IMR-90 (cell line): Measurements from ENCODE around the gene PITRM1. TPM values are rescaled to one million over a fixed set of nuclear protein-coding genes. Genes with fewer than 3 reads are reported as not detected.

Experiments
- ATAC-seq: fragments of 200-7000 bp; cut with Tn5 transposase; 2 replicates; pipeline ENCODE4 v1.9.1; 2020; ENCODE audit warnings: low read depth, mild to moderate bottlenecking, moderate library complexity
- BruUV-seq: library from RNA; stranded (reverse); fragments of 400-500 nt; replicated peaks from 2 replicates; lab custom pipeline; 2021; lab: Mats Ljungman, UMichigan
- CTCF ChIA-PET: fragments of 300-600 bp; formaldehyde crosslinking; extraction: SDS; loops from one replicate; lab custom pipeline; 2021; ENCODE audit warnings: antibody characterized with exemption; lab: Yijun Ruan, JAX
- POLR2A ChIA-PET: fragments of 300-600 bp; sonication (Branson Sonifier 250); formaldehyde crosslinking; loops from one replicate; lab custom pipeline; 2022; ENCODE audit warnings: antibody characterized with exemption; ENCODE audit not compliant: unreplicated experiment; lab: Charles Lee
- DNase-seq: peaks from one replicate; pipeline ENCODE4 v3.0.0; 2013
- H2AFZ ChIP-seq: replicated peaks from 2 replicates; pipeline ENCODE3; 2013; ENCODE audit warnings: low read length, mild to moderate bottlenecking; ENCODE audit not compliant: poor library complexity
- H2AK5ac ChIP-seq: 2 replicates; pipeline ENCODE4 v1.6.1; 2013; ENCODE audit warnings: low read depth, low read length, inconsistent platforms
- H2AK9ac ChIP-seq: replicated peaks from 2 replicates; pipeline ENCODE3; 2013; ENCODE audit warnings: mild to moderate bottlenecking, low read depth, low read length, moderate library complexity; ENCODE audit not compliant: poor library complexity
- H2BK120ac ChIP-seq: 2 replicates; pipeline ENCODE4 v1.6.1; 2013; ENCODE audit warnings: low read depth, low read length, inconsistent platforms
- H2BK15ac ChIP-seq: 3 replicates; pipeline ENCODE4 v1.6.1; 2013; ENCODE audit warnings: low read depth, low read length, inconsistent platforms
- H2BK20ac ChIP-seq: 2 replicates; pipeline ENCODE4 v1.6.1; 2013; ENCODE audit warnings: low read depth, mild to moderate bottlenecking, inconsistent platforms, low read length, moderate library complexity
- H2BK5ac ChIP-seq: 2 replicates; pipeline ENCODE4 v1.6.1; 2013; ENCODE audit warnings: mild to moderate bottlenecking, low read depth, low read length, inconsistent platforms; ENCODE audit not compliant: poor library complexity, severe bottlenecking
- H3K14ac ChIP-seq: replicated peaks from 2 replicates; pipeline ENCODE4 v1.6.1; 2013; ENCODE audit warnings: low read depth, low read length, inconsistent platforms
- H3K18ac ChIP-seq: 2 replicates; pipeline ENCODE4 v1.6.1; 2013; ENCODE audit warnings: low read depth, low read length, control low read depth
- H3K23ac ChIP-seq: 2 replicates; pipeline ENCODE4 v1.6.1; 2013; ENCODE audit warnings: low read depth, low read length, inconsistent platforms
- H3K27ac ChIP-seq: 2 replicates; pipeline ENCODE4 v1.5.1; 2013; ENCODE audit warnings: mild to moderate bottlenecking, control low read depth, low read length; ENCODE audit not compliant: insufficient read depth
- H3K27me3 ChIP-seq: 2 replicates; pipeline ENCODE4 v1.6.1; 2013; ENCODE audit warnings: low read length; ENCODE audit not compliant: control insufficient read depth, insufficient read depth
- H3K36me3 ChIP-seq: 2 replicates; pipeline ENCODE4 v1.6.1; 2013; ENCODE audit warnings: low read length, mixed read lengths; ENCODE audit not compliant: control insufficient read depth, insufficient read depth
- H3K4ac ChIP-seq: 2 replicates; pipeline ENCODE4 v1.6.1; 2013; ENCODE audit warnings: low read depth, low read length, inconsistent platforms
- H3K4me1 ChIP-seq: 2 replicates; pipeline ENCODE4 v1.6.1; 2013; ENCODE audit warnings: low read length, mixed read lengths; ENCODE audit not compliant: control insufficient read depth, insufficient read depth
- H3K4me2 ChIP-seq: 2 replicates; pipeline ENCODE4 v1.6.1; 2013; ENCODE audit warnings: low read depth, mild to moderate bottlenecking, control low read depth, low read length, moderate library complexity
- H3K4me3 ChIP-seq: 2 replicates; pipeline ENCODE4 v1.5.1; 2013; ENCODE audit warnings: low read depth, mild to moderate bottlenecking, control low read depth, low read length, moderate library complexity; ENCODE audit not compliant: insufficient read depth
- H3K56ac ChIP-seq: 2 replicates; pipeline ENCODE4 v1.6.1; 2013; ENCODE audit warnings: low read length, inconsistent platforms; ENCODE audit not compliant: insufficient read depth; ENCODE audit errors: extremely low read depth
- H3K79me1 ChIP-seq, 2 experiments: 2 replicates each; pipeline ENCODE4 v1.6.1; 2013; ENCODE audit warnings: low read length in 2 of 2, inconsistent platforms in 1 of 2, low read depth in 1 of 2
- H3K9ac ChIP-seq: 2 replicates; pipeline ENCODE4 v1.6.1; 2013; ENCODE audit warnings: low read depth, low read length, control low read depth
- H3K9me1 ChIP-seq: 2 replicates; pipeline ENCODE4 v1.6.1; 2013; ENCODE audit warnings: low read length, inconsistent platforms; ENCODE audit not compliant: insufficient read depth
- H3K9me3 ChIP-seq: 2 replicates; pipeline ENCODE4 v1.6.1; 2013; ENCODE audit warnings: low read length; ENCODE audit not compliant: control insufficient read depth, insufficient read depth
- H4K20me1 ChIP-seq: 2 replicates; pipeline ENCODE4 v1.6.1; 2013; ENCODE audit warnings: low read length, inconsistent platforms; ENCODE audit not compliant: insufficient read depth
- H4K5ac ChIP-seq: 2 replicates; pipeline ENCODE4 v1.6.1; 2013; ENCODE audit warnings: mild to moderate bottlenecking, low read depth, low read length, control low read depth
- H4K8ac ChIP-seq, 2 experiments: 2 replicates each; pipeline ENCODE4 v1.6.1; 2013; ENCODE audit warnings: low read depth in 2 of 2, low read length in 2 of 2, control low read depth in 1 of 2, inconsistent platforms in 1 of 2
- H4K91ac ChIP-seq: 2 replicates; pipeline ENCODE4 v1.6.1; 2013; ENCODE audit warnings: low read depth, low read length, inconsistent platforms; ENCODE audit not compliant: insufficient read depth
- BHLHE40 ChIP-seq: fragments of 150-350 bp; IDR thresholded peaks from 2 replicates; pipeline ENCODE4 v1.6.1; 2016; ENCODE audit warnings: mild to moderate bottlenecking, low read depth, low read length
- CEBPB ChIP-seq: IDR thresholded peaks from 2 replicates; pipeline ENCODE4 v1.6.1; 2012; ENCODE audit warnings: low read depth, low read length, improper control_type of control experiment
- CHD1 ChIP-seq: IDR thresholded peaks from 2 replicates; pipeline ENCODE4 v1.6.1; 2012; ENCODE audit warnings: low read depth, low read length, improper control_type of control experiment
- CTCF ChIP-seq: conservative IDR thresholded peaks from 2 replicates; pipeline ENCODE4 v1.5.1; 2012; ENCODE audit warnings: mild to moderate bottlenecking, low read depth, low read length, improper control_type of control experiment
- ELK1 ChIP-seq: fragments of 150-350 bp; IDR thresholded peaks from 2 replicates; pipeline ENCODE4 v1.6.1; 2016; ENCODE audit warnings: low read depth, mild to moderate bottlenecking, low read length, moderate library complexity, borderline replicate concordance
- FOS ChIP-seq: fragments of 150-350 bp; IDR thresholded peaks from 2 replicates; pipeline ENCODE4 v1.6.1; 2016; ENCODE audit warnings: low read depth, low read length
- MAFK ChIP-seq: IDR thresholded peaks from 2 replicates; pipeline ENCODE4 v1.6.1; 2012; ENCODE audit warnings: low read depth, low read length, improper control_type of control experiment
- MAZ ChIP-seq: IDR thresholded peaks from 2 replicates; pipeline ENCODE4 v1.6.1; 2012; ENCODE audit warnings: low read depth, mild to moderate bottlenecking, low read length, improper control_type of control experiment, moderate library complexity, borderline replicate concordance
- MXI1 ChIP-seq: IDR thresholded peaks from 2 replicates; pipeline ENCODE4 v1.6.1; 2012; ENCODE audit warnings: low read depth, mild to moderate bottlenecking, low read length, moderate library complexity, borderline replicate concordance
- NFE2L2 ChIP-seq: fragments of 150-350 bp; IDR thresholded peaks from 2 replicates; pipeline ENCODE4 v1.6.1; 2016; ENCODE audit warnings: low read depth, mild to moderate bottlenecking, low read length
- POLR2A ChIP-seq: IDR thresholded peaks from 2 replicates; pipeline ENCODE4 v1.6.1; 2012; ENCODE audit warnings: mild to moderate bottlenecking, low read depth, low read length
- RAD21 ChIP-seq: IDR thresholded peaks from 2 replicates; pipeline ENCODE4 v1.6.1; 2012; ENCODE audit warnings: low read length, improper control_type of control experiment
- RCOR1 ChIP-seq: IDR thresholded peaks from 2 replicates; pipeline ENCODE4 v1.6.1; 2012; ENCODE audit warnings: mild to moderate bottlenecking, low read length, improper control_type of control experiment; ENCODE audit not compliant: insufficient replicate concordance
- RFX5 ChIP-seq: IDR thresholded peaks from 2 replicates; pipeline ENCODE4 v1.8.0; 2012; ENCODE audit warnings: low read depth, mild to moderate bottlenecking, low read length, moderate library complexity
- SMC3 ChIP-seq: fragments of 150-350 bp; IDR thresholded peaks from 2 replicates; pipeline ENCODE4 v1.6.1; 2016; ENCODE audit warnings: low read depth, mild to moderate bottlenecking, antibody characterized with exemption, low read length, moderate library complexity
- USF2 ChIP-seq: fragments of 150-350 bp; IDR thresholded peaks from 2 replicates; pipeline ENCODE4 v1.6.1; 2017; ENCODE audit warnings: mild to moderate bottlenecking, antibody characterized with exemption, low read length, low read depth
- WGBS, 2 experiments: methylation state at CpG; one replicate each; pipeline versions ENCODE4 v1.1.5 to v1.1.7; 2013; ENCODE audit warnings: missing lambda C conversion rate in 2 of 2; ENCODE audit not compliant: insufficient read length in 1 of 2; ENCODE audit errors: extremely low coverage in 2 of 2; 5-methylcytosine and 5-hydroxymethylcytosine counted together
- dilution Hi-C: fragments of 300-500 bp; cut with HindIII; formaldehyde crosslinking; loops from one replicate; pipeline ENCODE4 v1.14.3; 2018; ENCODE audit warnings: low sequenced_read_pairs; ENCODE audit not compliant: unreplicated experiment
- in situ Hi-C: fragments of 300-500 bp; cut with MboI; formaldehyde crosslinking; loops from 3 replicates; pipeline ENCODE4 v1.14.3; 2019; ENCODE audit warnings: low sequenced_read_pairs, inconsistent platforms, mixed read lengths
- intact Hi-C: fragments of 100-400 bp; cut with micrococcal nuclease; formaldehyde crosslinking; loops from 2 replicates; pipeline ENCODE4 v1.10.0; 2022
- polyA plus RNA-seq, 3 experiments: library from polyadenylated mRNA; depleted of rRNA; stranded (reverse); fragments of >200 nt; gene quantifications; 2 replicates each; pipeline ENCODE4 v1.2.3, GENCODE V29; 2012; ENCODE audit warnings: low replicate concordance in 1 of 3
- total RNA-seq: library from RNA; depleted of rRNA; stranded (reverse); fragments of >200 nt; gene quantifications from 2 replicates; pipeline ENCODE4 v1.2.3, GENCODE V29; 2012

Gene PITRM1
- total and polyA plus RNA-seq, 2 of the 4 experiments (the other 2 are of a cell fraction) = 97.1 to 124 TPM

- H2AK9ac ChIP-seq = peak overlapping the region; percentile 61
- peaks cover 21 to 52% of the 10 kb centered on the region in 2 experiments for H3K79me1 ChIP-seq
- WGBS, 2 experiments = 95% methylated on average over 15 of the region's 27 CpGs; no CpG with 5 or more reads in 1 of the 2 experiments
- H3K4me3 ChIP-seq = no peak overlapping the region
- no peak overlapping the region for H3K27ac ChIP-seq
- H3K4ac ChIP-seq = no peak overlapping the region
- no peak overlapping the region for H3K18ac ChIP-seq
- no peak overlapping the region for H3K56ac ChIP-seq
- intact Hi-C loops = no loop called here
- BruUV-seq = no TSS peak
- H3K14ac ChIP-seq = no peak overlapping the region
- peaks cover 13% of the 10 kb centered on the region; the same call in 1 of the 2 replicates for H3K9me1 ChIP-seq
- no peak overlapping the region for H3K23ac ChIP-seq
- H4K8ac ChIP-seq = no peak overlapping the region
- CTCF ChIA-PET = no interaction called here
- ATAC-seq = no peak
- no peaks in the 10 kb centered on the region for H3K27me3 ChIP-seq
- no peak overlapping the region for H2BK15ac ChIP-seq
- no peak overlapping the region for H2BK20ac ChIP-seq
- POLR2A ChIA-PET = no interaction called here
- no peak overlapping the region for H2BK120ac ChIP-seq
- no peak overlapping the region for H3K9ac ChIP-seq
- TF ChIP-seq MAFK (no peak), BHLHE40 (no peak), MXI1 (no peak), MAZ (no peak), FOS (no peak), CTCF (no peak), SMC3 (no peak), CEBPB (no peak), RFX5 (no peak), RAD21 (no peak), NFE2L2 (no peak), USF2 (no peak), RCOR1 (no peak), ELK1 (no peak), POLR2A (no peak), CHD1 (no peak)
- no peak overlapping the region for H3K4me2 ChIP-seq
- dilution Hi-C loops = no loop called here
- H2BK5ac ChIP-seq = no peak overlapping the region
- no peak overlapping the region for H2AFZ ChIP-seq
- H4K91ac ChIP-seq = no peak overlapping the region
- H4K20me1 ChIP-seq = peaks cover 28% of the 10 kb centered on the region
- in situ Hi-C loops = no loop called here
- DNase-seq = no peak
- no peak overlapping the region for H2AK5ac ChIP-seq
- no peaks in the 10 kb centered on the region for H3K4me1 ChIP-seq
- no peaks in the 10 kb centered on the region for H3K9me3 ChIP-seq
- peaks cover 80% of the 10 kb centered on the region for H3K36me3 ChIP-seq
- no peak overlapping the region for H4K5ac ChIP-seq
These were observed 49.9 kb downstream of the PITRM1 start for GRCh38 chr10:3122486-3123205.
